ENCODE data around the gene SCYL2. TPM values are rescaled to one million over a fixed set of nuclear protein-coding genes. Genes with fewer than 3 reads are reported as not detected.

The SCYL2 gene
- total and polyA plus RNA-seq, 7 donors: 17.5 to 97.3 (median 52.4) TPM

DNA sequence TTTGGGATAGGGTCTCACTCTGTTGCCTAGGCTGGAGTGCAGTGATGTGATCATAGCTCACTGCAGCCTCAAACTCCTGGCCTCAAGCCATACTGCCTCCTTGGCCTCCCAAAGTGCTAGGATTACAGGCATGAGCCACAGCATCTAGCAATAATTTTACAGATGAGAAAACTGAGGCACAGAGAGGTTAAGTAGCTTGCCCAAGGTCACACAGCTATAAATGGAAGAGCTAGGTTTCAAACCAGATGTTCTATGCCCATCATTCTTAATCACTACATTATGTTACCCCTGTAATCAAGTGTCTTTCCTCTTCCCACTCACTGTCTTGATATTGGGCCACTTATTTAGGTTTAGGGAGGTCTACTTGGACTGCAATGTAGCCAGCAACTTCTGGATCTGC is 93.5 kb downstream of the SCYL2 start:
- no peak overlapping the region for H3K27ac ChIP-seq
- H3K4me1 ChIP-seq: no peaks in the 10 kb centered on the region
- no peak for TF ChIP-seq POLR2AphosphoS5 (IDR thresholded peaks at IDR 0.05)
- TF ChIP-seq, protein P1, sequence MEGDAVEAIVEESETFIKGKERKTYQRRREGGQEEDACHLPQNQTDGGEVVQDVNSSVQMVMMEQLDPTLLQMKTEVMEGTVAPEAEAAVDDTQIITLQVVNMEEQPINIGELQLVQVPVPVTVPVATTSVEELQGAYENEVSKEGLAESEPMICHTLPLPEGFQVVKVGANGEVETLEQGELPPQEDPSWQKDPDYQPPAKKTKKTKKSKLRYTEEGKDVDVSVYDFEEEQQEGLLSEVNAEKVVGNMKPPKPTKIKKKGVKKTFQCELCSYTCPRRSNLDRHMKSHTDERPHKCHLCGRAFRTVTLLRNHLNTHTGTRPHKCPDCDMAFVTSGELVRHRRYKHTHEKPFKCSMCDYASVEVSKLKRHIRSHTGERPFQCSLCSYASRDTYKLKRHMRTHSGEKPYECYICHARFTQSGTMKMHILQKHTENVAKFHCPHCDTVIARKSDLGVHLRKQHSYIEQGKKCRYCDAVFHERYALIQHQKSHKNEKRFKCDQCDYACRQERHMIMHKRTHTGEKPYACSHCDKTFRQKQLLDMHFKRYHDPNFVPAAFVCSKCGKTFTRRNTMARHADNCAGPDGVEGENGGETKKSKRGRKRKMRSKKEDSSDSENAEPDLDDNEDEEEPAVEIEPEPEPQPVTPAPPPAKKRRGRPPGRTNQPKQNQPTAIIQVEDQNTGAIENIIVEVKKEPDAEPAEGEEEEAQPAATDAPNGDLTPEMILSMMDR (IDR thresholded peaks at IDR 0.05): no peak
- no peak for TF ChIP-seq POLR2A (IDR thresholded peaks at IDR 0.05)
- no peak for TF ChIP-seq EP300 (IDR thresholded peaks at IDR 0.05)
- H3K4me3 ChIP-seq: no peak overlapping the region
- no peaks in the 10 kb centered on the region for H3K9me3 ChIP-seq
- peaks cover 0 to 11% (median 0%) of the 10 kb centered on the region in 3 donors for H3K27me3 ChIP-seq
- no peaks in the 10 kb centered on the region for H3K36me3 ChIP-seq
- no peak for DNase-seq
- intact Hi-C loops (cut with DNase I): no loop called here

GRCh38 chr12:100364324-100364723 is 97.3 kb downstream of the SCYL2 start:
- Histone ChIP-seq H3K4me3 (no peak overlapping the region), H3K27me3 (no peaks in the 10 kb centered on the region), H3K4me1 (no peaks in the 10 kb centered on the region), H3K9me3 (no peaks in the 10 kb centered on the region), H3K36me3 (no peaks in the 10 kb centered on the region), H3K27ac (no peak overlapping the region)
- WGBS, 2 donors: 77 to 94% methylated on average over 4 of the region's 4 CpGs
- TF ChIP-seq POLR2AphosphoS5 (IDR thresholded peaks at IDR 0.05) (no peak), EP300 (IDR thresholded peaks at IDR 0.05) (no peak), POLR2A (IDR thresholded peaks at IDR 0.05) (no peak)
- TF ChIP-seq, protein P1 (IDR thresholded peaks at IDR 0.05): no peak
- no peak for DNase-seq
- intact Hi-C loops (cut with DNase I): no loop called here

- Histone ChIP-seq H3K27me3 (no peaks in the 10 kb centered on the region), H3K9me3 (no peaks in the 10 kb centered on the region), H3K4me3 (no peak overlapping the region), H3K36me3 (no peaks in the 10 kb centered on the region), H3K27ac (no peak overlapping the region), H3K4me1 (no peaks in the 10 kb centered on the region)
- DNase-seq: no peak
- intact Hi-C loops (cut with DNase I): no loop called here
- TF ChIP-seq POLR2A (IDR thresholded peaks at IDR 0.05) (no peak), POLR2AphosphoS5 (IDR thresholded peaks at IDR 0.05) (no peak), EP300 (IDR thresholded peaks at IDR 0.05) (no peak)
- TF ChIP-seq, protein P1 (IDR thresholded peaks at IDR 0.05): no peak
- 74 to 86% methylated on average over 2 of the region's 2 CpGs for WGBS, 2 donors
These were observed 98.4 kb downstream of the SCYL2 start for GRCh38 chr12:100365411-100365810.

- H3K27me3 ChIP-seq: no peaks in the 10 kb centered on the region
- no peaks in the 10 kb centered on the region for H3K9me3 ChIP-seq
- 92 to 95% methylated on average over 1 of the region's 1 CpG for WGBS, 2 donors
- DNase-seq: no peak
- intact Hi-C loops (cut with DNase I): no loop called here
- H3K27ac ChIP-seq: no peak overlapping the region
- no peak overlapping the region for H3K4me3 ChIP-seq
- TF ChIP-seq, protein P1 (IDR thresholded peaks at IDR 0.05): no peak
- TF ChIP-seq EP300 (IDR thresholded peaks at IDR 0.05) (no peak), POLR2A (IDR thresholded peaks at IDR 0.05) (no peak), POLR2AphosphoS5 (IDR thresholded peaks at IDR 0.05) (no peak)
- no peaks in the 10 kb centered on the region for H3K4me1 ChIP-seq
- no peaks in the 10 kb centered on the region for H3K36me3 ChIP-seq
These were observed 101.1 kb downstream of the SCYL2 start for GRCh38 chr12:100368066-100368465.

- Histone ChIP-seq H3K9me3 (no peaks in the 10 kb centered on the region), H3K36me3 (no peaks in the 10 kb centered on the region), H3K27ac (no peak overlapping the region), H3K4me1 (peaks cover 0 to 13% (median 6%) of the 10 kb centered on the region in 4 donors), H3K27me3 (no peaks in the 10 kb centered on the region), H3K4me3 (no peak overlapping the region)
- intact Hi-C loops (cut with DNase I): no loop called here
- no peak for TF ChIP-seq EP300 (IDR thresholded peaks at IDR 0.05)
- TF ChIP-seq POLR2A (IDR thresholded peaks at IDR 0.05): no peak
- TF ChIP-seq, protein P1 (IDR thresholded peaks at IDR 0.05): no peak
- TF ChIP-seq POLR2AphosphoS5 (IDR thresholded peaks at IDR 0.05): no peak
- WGBS, 2 donors: 85 to 86% methylated on average over 6 of the region's 6 CpGs
- no peak for DNase-seq
These were observed 104.2 kb downstream of the SCYL2 start for GRCh38 chr12:100371146-100371545.

Data from sigmoid colon (tissue), 7 donors.